ENCODE data around the gene ZMAT2. TPM values are rescaled to one million over a fixed set of nuclear protein-coding genes. Genes with fewer than 3 reads are reported as not detected.

ZMAT2 gene
- total RNA-seq, 1 experiment from 2014 or later = 55.3 TPM

DNA sequence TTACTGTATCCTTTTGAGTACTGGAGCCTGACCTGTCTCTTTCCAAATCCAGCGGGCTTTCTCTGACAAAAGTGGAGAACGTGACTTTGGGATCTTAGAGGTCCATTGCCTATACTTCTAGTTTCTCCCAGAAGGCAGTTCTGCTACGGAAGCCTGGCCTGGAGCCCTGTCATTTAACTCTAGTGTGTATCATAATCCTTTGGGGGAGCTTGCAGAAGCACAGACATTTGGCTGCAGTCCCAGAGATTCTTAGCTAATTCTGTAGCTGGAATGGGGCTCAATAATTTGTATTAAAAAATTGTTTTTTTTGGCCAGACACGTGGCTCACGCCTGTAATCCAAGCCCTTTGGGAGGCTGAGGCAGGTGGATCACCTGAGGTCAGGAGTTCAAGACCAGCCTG lies 6.0 kb upstream of the ZMAT2 start:
- BruUV-seq (replicated peaks) = no TSS peak
- H3K36me3 ChIP-seq (ENCODE audit: control insufficient read depth in 1 of 2, insufficient read depth in 2 of 2, low read length in 2 of 2) = peaks cover 47 to 56% of the 10 kb centered on the region in 2 experiments
- CTCF ChIA-PET = no interaction called here

More for the DNA sequence above, 6.0 kb upstream of the ZMAT2 start:
- Histone ChIP-seq H3K4me3 (replicated peaks in 1 of 2; ENCODE audit: low read depth in 1 of 2, low read length in 2 of 2) (no peak overlapping the region), H3K9me3 (ENCODE audit: control insufficient read depth in 1 of 2, insufficient read depth in 1 of 2, low read depth in 1 of 2, low read length in 2 of 2) (no peaks in the 10 kb centered on the region), H3K4me1 (ENCODE audit: control insufficient read depth in 1 of 2, insufficient read depth in 2 of 2, low read length in 2 of 2) (peaks cover 0 to 9% of the 10 kb centered on the region in 2 experiments; a peak in 2 of 4 replicates), H4K20me1 (ENCODE audit: insufficient read depth) (no peaks in the 10 kb centered on the region), H3K27me3 (ENCODE audit: insufficient read depth, low read length) (no peaks in the 10 kb centered on the region), H3K4me2 (ENCODE audit: low read length) (no peak overlapping the region), H3K27ac (ENCODE audit: low read depth, low read length) (no peak overlapping the region), H3K9ac (ENCODE audit: low read length) (no peak overlapping the region), H3K9me2 (ENCODE audit: insufficient read depth) (no peaks in the 10 kb centered on the region), H3K79me2 (ENCODE audit: insufficient read depth, low read length) (peaks cover 70% of the 10 kb centered on the region), H2AFZ (ENCODE audit: low read depth, low read length, poor library complexity, severe bottlenecking) (no peak overlapping the region)
- POLR2A ChIA-PET = interaction anchor here (1.6 kb wide), 1 partner anchor 17 kb away, joined by 3 read pairs; no protein-coding TSS in a partner anchor
- TF ChIP-seq SIN3A (IDR thresholded peaks at IDR 0.05; ENCODE audit: low read depth) (no peak), CEBPB (IDR thresholded peaks at IDR 0.05; ENCODE audit: low read depth) (no peak), ZNF274 (IDR thresholded peaks at IDR 0.05; ENCODE audit: low read depth, low read length) (no peak), EGR1 (IDR thresholded peaks at IDR 0.05; ENCODE audit: low read depth) (no peak), SP1 (IDR thresholded peaks at IDR 0.05; ENCODE audit: low read depth) (no peak), TCF7L2 (IDR thresholded peaks at IDR 0.05; ENCODE audit: borderline replicate concordance, extremely low read depth, insufficient read depth, insufficient read length) (no peak), ZFX (IDR thresholded peaks at IDR 0.05) (no peak), EZH2 (IDR thresholded peaks at IDR 0.05) (no peak), FOSL1 (IDR thresholded peaks at IDR 0.05; ENCODE audit: low read depth) (no peak)
- TF ChIP-seq, protein P1, sequence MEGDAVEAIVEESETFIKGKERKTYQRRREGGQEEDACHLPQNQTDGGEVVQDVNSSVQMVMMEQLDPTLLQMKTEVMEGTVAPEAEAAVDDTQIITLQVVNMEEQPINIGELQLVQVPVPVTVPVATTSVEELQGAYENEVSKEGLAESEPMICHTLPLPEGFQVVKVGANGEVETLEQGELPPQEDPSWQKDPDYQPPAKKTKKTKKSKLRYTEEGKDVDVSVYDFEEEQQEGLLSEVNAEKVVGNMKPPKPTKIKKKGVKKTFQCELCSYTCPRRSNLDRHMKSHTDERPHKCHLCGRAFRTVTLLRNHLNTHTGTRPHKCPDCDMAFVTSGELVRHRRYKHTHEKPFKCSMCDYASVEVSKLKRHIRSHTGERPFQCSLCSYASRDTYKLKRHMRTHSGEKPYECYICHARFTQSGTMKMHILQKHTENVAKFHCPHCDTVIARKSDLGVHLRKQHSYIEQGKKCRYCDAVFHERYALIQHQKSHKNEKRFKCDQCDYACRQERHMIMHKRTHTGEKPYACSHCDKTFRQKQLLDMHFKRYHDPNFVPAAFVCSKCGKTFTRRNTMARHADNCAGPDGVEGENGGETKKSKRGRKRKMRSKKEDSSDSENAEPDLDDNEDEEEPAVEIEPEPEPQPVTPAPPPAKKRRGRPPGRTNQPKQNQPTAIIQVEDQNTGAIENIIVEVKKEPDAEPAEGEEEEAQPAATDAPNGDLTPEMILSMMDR (IDR thresholded peaks at IDR 0.05 in 2 of 3, conservative IDR thresholded peaks at IDR 0.05 in 1 of 3; ENCODE audit: borderline replicate concordance in 1 of 3, insufficient read depth in 1 of 3, low read depth in 2 of 3, low read length in 2 of 3) = no peak
- TF ChIP-seq, protein P2, sequence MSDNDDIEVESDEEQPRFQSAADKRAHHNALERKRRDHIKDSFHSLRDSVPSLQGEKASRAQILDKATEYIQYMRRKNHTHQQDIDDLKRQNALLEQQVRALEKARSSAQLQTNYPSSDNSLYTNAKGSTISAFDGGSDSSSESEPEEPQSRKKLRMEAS (IDR thresholded peaks at IDR 0.05) = no peak
- TF ChIP-seq, protein P3, sequence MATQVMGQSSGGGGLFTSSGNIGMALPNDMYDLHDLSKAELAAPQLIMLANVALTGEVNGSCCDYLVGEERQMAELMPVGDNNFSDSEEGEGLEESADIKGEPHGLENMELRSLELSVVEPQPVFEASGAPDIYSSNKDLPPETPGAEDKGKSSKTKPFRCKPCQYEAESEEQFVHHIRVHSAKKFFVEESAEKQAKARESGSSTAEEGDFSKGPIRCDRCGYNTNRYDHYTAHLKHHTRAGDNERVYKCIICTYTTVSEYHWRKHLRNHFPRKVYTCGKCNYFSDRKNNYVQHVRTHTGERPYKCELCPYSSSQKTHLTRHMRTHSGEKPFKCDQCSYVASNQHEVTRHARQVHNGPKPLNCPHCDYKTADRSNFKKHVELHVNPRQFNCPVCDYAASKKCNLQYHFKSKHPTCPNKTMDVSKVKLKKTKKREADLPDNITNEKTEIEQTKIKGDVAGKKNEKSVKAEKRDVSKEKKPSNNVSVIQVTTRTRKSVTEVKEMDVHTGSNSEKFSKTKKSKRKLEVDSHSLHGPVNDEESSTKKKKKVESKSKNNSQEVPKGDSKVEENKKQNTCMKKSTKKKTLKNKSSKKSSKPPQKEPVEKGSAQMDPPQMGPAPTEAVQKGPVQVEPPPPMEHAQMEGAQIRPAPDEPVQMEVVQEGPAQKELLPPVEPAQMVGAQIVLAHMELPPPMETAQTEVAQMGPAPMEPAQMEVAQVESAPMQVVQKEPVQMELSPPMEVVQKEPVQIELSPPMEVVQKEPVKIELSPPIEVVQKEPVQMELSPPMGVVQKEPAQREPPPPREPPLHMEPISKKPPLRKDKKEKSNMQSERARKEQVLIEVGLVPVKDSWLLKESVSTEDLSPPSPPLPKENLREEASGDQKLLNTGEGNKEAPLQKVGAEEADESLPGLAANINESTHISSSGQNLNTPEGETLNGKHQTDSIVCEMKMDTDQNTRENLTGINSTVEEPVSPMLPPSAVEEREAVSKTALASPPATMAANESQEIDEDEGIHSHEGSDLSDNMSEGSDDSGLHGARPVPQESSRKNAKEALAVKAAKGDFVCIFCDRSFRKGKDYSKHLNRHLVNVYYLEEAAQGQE (IDR thresholded peaks at IDR 0.05; ENCODE audit: low read depth) = no peak
- ATAC-seq = no peak
- RAD21 ChIA-PET (ENCODE audit: low non-redundant PET in 1 of 2, low total read pairs in 2 of 2, uncharacterized antibody in 2 of 2, unreplicated experiment in 2 of 2) = no interaction called here
- intact Hi-C loops (cut with micrococcal nuclease) = no loop called here
- DNase-seq (ENCODE audit: low read depth, low spot score) = no peak
